OCI-LY7 (cell line): ENCODE results near the gene RET.

Source experiments
- EZH2phosphoT487 ChIP-seq: fragments of 200-600 bp; sonication (generic); IDR thresholded peaks from 2 replicates; pipeline ENCODE4 v1.6.1; 2018; ENCODE audit warnings: low read depth, borderline replicate concordance, mild to moderate bottlenecking, mixed run types, antibody characterized with exemption, low read length, moderate library complexity, mixed read lengths
- TF ChIP-seq, protein P1 (sequence below): fragments of 200-600 bp; sonication (generic); conservative IDR thresholded peaks from 2 replicates; pipeline ENCODE4 v1.5.1; 2014; ENCODE audit warnings: mild to moderate bottlenecking, antibody characterized with exemption, low read length, moderate library complexity, mixed read lengths

DNA sequence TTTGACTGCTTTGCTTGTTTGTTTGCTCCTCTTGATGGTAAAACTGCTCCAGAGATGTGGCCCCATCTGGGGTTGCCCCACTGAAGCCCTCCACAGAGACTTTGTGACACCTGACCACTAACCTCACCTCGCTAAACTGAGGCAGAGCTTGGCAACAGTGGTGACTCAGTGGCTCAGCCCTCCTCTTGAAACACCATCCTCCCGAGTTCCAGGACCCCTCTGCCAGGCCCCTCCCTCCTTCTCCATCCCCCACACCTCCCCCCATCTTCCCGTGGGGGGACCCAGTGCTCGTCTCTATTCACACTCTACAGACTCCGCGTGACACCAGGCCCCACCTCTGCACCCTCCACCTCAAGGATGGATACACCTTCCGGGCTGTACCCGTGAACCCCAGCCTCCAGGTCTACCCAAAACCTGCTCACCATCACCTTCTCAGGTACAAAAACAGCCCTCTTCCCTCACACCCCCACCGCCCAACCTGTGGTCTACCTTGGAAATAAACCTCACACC, 19.0 kb upstream of the RET start:
- TF ChIP-seq, protein P1, sequence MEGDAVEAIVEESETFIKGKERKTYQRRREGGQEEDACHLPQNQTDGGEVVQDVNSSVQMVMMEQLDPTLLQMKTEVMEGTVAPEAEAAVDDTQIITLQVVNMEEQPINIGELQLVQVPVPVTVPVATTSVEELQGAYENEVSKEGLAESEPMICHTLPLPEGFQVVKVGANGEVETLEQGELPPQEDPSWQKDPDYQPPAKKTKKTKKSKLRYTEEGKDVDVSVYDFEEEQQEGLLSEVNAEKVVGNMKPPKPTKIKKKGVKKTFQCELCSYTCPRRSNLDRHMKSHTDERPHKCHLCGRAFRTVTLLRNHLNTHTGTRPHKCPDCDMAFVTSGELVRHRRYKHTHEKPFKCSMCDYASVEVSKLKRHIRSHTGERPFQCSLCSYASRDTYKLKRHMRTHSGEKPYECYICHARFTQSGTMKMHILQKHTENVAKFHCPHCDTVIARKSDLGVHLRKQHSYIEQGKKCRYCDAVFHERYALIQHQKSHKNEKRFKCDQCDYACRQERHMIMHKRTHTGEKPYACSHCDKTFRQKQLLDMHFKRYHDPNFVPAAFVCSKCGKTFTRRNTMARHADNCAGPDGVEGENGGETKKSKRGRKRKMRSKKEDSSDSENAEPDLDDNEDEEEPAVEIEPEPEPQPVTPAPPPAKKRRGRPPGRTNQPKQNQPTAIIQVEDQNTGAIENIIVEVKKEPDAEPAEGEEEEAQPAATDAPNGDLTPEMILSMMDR = no peak
- no peak for TF ChIP-seq EZH2phosphoT487
